WTC11 (cell line): ENCODE results near the gene ZNF574. TPM values are rescaled to one million over a fixed set of nuclear protein-coding genes. Genes with fewer than 3 reads are reported as not detected.

Experiments used
- ATAC-seq: fragments of 200-7000 bp; cut with Tn5 transposase; 2 replicates; pipeline ENCODE4 v1.10.0; 2021; ENCODE audit warnings: mild to moderate bottlenecking, moderate library complexity
- CTCF ChIA-PET: fragments of 300-600 bp; sonication (Branson Sonifier 250); formaldehyde crosslinking; loops from one replicate; lab custom pipeline; 2021; ENCODE audit warnings: antibody characterized with exemption; lab: Charles Lee
- POLR2A ChIA-PET: fragments of 350-600 bp; sonication (Branson Sonifier 250); formaldehyde crosslinking; loops from one replicate; lab custom pipeline; 2021; ENCODE audit warnings: antibody characterized with exemption; lab: Charles Lee
- DNase-seq: peaks from one replicate; pipeline ENCODE4 v3.0.0; 2021; ENCODE audit warnings: low spot score
- H3K27ac Mint-ChIP-seq: 2 replicates; pipeline ENCODE4 v1.8.0; 2021; ENCODE audit warnings: mixed read lengths
- H3K27me3 Mint-ChIP-seq: 2 replicates; pipeline ENCODE4 v1.8.0; 2021; ENCODE audit warnings: low read depth, mild to moderate bottlenecking, moderate library complexity, mixed read lengths
- H3K36me3 Mint-ChIP-seq: 2 replicates; pipeline ENCODE4 v1.8.0; 2021; ENCODE audit warnings: mixed read lengths
- H3K4me1 Mint-ChIP-seq: 2 replicates; pipeline ENCODE4 v1.8.0; 2022; ENCODE audit warnings: mixed read lengths
- H3K4me3 Mint-ChIP-seq: 2 replicates; pipeline ENCODE4 v1.8.0; 2021; ENCODE audit warnings: mild to moderate bottlenecking, moderate library complexity, mixed read lengths
- H3K9me3 Mint-ChIP-seq: 2 replicates; pipeline ENCODE4 v1.8.0; 2021; ENCODE audit warnings: mixed read lengths
- E2F4 ChIP-seq: sonication (generic); formaldehyde crosslinking; IDR thresholded peaks from 2 replicates; pipeline ENCODE4 v1.8.1; 2022; ENCODE audit warnings: low read depth, mild to moderate bottlenecking, moderate library complexity, missing genetic modification reagents, borderline replicate concordance
- FOXP1 ChIP-seq: sonication (generic); formaldehyde crosslinking; IDR thresholded peaks from 2 replicates; pipeline ENCODE4 v1.8.0; 2022; ENCODE audit warnings: missing genetic modification reagents, mild to moderate bottlenecking, moderate library complexity, borderline replicate concordance
- GTF2I ChIP-seq: fragments of 250-450 bp; sonication (Bioruptor Pico); conservative IDR thresholded peaks from 2 replicates; pipeline ENCODE4 v1.4.0; 2021; ENCODE audit warnings: mild to moderate bottlenecking
- IRF2 ChIP-seq: sonication (generic); formaldehyde crosslinking; IDR thresholded peaks from 2 replicates; pipeline ENCODE4 v1.8.0; 2022; ENCODE audit warnings: low read depth, missing genetic modification reagents, borderline replicate concordance
- MYBL2 ChIP-seq: sonication (generic); formaldehyde crosslinking; IDR thresholded peaks from 2 replicates; pipeline ENCODE4 v1.8.1; 2023; ENCODE audit warnings: mild to moderate bottlenecking, moderate library complexity, missing genetic modification reagents
- NR1H2 ChIP-seq: sonication (generic); formaldehyde crosslinking; IDR thresholded peaks from 2 replicates; pipeline ENCODE4 v1.9.0; 2021; ENCODE audit warnings: mild to moderate bottlenecking, moderate library complexity, missing genetic modification reagents
- OVOL2 ChIP-seq: fragments of 250-450 bp; sonication (Bioruptor Pico); IDR thresholded peaks from 2 replicates; pipeline ENCODE4 v1.9.0; 2021; ENCODE audit warnings: mild to moderate bottlenecking, borderline replicate concordance
- TP53 ChIP-seq: sonication (generic); formaldehyde crosslinking; IDR thresholded peaks from 2 replicates; pipeline ENCODE4 v1.8.1; 2023; ENCODE audit warnings: mild to moderate bottlenecking, missing genetic modification reagents
- ZNF317 ChIP-seq: sonication (generic); formaldehyde crosslinking; IDR thresholded peaks from 2 replicates; pipeline ENCODE4 v1.8.1; 2023; ENCODE audit warnings: low read depth, mild to moderate bottlenecking, moderate library complexity, missing genetic modification reagents, borderline replicate concordance
- ZNF423 ChIP-seq: fragments of 250-450 bp; sonication (Bioruptor Pico); IDR thresholded peaks from 2 replicates; pipeline ENCODE4 v2.1.2; 2022; ENCODE audit warnings: mild to moderate bottlenecking, moderate library complexity
- ZNF425 ChIP-seq: fragments of 250-450 bp; sonication (Bioruptor Pico); conservative IDR thresholded peaks from 2 replicates; pipeline ENCODE4 v1.9.0; 2021; ENCODE audit warnings: mild to moderate bottlenecking
- total RNA-seq: library from RNA; stranded (reverse); gene quantifications from 3 replicates; pipeline ENCODE4 v1.2.3, GENCODE V29; 2021
- TF ChIP-seq, protein P1 (sequence below): sonication (generic); formaldehyde crosslinking; IDR thresholded peaks from 2 replicates; pipeline ENCODE4 v1.8.1; 2022; ENCODE audit warnings: low read depth, missing genetic modification reagents, borderline replicate concordance
- TF ChIP-seq, protein P2 (sequence below): sonication (generic); formaldehyde crosslinking; IDR thresholded peaks from 2 replicates; pipeline ENCODE4 v1.8.1; 2023; ENCODE audit warnings: mild to moderate bottlenecking, missing genetic modification reagents

Gene ZNF574
- total RNA-seq, 1 experiment from 2014 or later: 30.6 TPM

DNA sequence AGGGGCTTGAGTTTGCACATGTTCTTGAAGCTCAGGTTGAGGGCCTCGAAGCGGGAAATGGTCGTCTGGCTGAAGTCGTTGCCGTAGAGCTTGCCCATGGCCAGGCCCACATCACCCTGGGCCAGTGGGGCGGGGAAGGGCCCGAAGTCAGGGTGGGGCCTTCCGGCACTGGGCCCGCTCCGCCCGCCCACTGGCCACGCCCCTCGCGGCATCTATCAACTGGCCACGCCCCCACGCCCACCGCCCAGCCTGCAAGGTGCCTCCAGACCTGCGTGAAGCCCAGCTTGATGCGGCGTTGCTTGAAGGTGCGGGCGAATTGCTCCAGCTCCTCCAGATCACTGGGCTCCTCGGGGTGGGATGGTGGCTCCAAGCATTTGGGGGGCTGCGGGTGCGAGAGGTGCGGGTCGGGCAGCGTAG lies 19.9 kb downstream of the ZNF574 start (continued):
- TF ChIP-seq NR1H2 (CRISPR knock-in tag): no peak
- TF ChIP-seq GTF2I: no peak
- TF ChIP-seq IRF2 (CRISPR knock-in tag): no peak
- TF ChIP-seq, protein P1, sequence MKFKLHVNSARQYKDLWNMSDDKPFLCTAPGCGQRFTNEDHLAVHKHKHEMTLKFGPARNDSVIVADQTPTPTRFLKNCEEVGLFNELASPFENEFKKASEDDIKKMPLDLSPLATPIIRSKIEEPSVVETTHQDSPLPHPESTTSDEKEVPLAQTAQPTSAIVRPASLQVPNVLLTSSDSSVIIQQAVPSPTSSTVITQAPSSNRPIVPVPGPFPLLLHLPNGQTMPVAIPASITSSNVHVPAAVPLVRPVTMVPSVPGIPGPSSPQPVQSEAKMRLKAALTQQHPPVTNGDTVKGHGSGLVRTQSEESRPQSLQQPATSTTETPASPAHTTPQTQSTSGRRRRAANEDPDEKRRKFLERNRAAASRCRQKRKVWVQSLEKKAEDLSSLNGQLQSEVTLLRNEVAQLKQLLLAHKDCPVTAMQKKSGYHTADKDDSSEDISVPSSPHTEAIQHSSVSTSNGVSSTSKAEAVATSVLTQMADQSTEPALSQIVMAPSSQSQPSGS (CRISPR knock-in tag): no peak
- no peak for TF ChIP-seq ZNF423 (CRISPR knock-in tag)
- peak; percentile 78; the same call in 1 of the 2 replicates for TF ChIP-seq FOXP1 (CRISPR knock-in tag)

- Mint-ChIP-seq H3K36me3 (no peaks in the 10 kb centered on the region), H3K27me3 (peaks cover 20% of the 10 kb centered on the region), H3K9me3 (no peaks in the 10 kb centered on the region), H3K4me3 (peak overlapping the region; percentile 65), H3K4me1 (peaks cover 15% of the 10 kb centered on the region), H3K27ac (no peak overlapping the region)
- DNase-seq (no peak), ATAC-seq (peak; percentile 9)
- ChIA-PET POLR2A (interaction anchor here (0.9 kb wide), 1 partner anchor 20 kb away, joined by 4 read pairs; the partner anchor contains the start of gene ZNF574), CTCF (interaction anchor here (0.7 to 1.9 kb wide), 18 partner anchors 11 to 334 kb away, joined by 3 to 13 read pairs (median 4); partner anchors contain the start of gene RABAC1)
- no peak for TF ChIP-seq ZNF425 (CRISPR knock-in tag)
These were observed 20.4 kb downstream of the ZNF574 start for GRCh38 chr19:42096255-42096837.

GRCh38 chr19:42097461-42097860 lies 21.5 kb downstream of the ZNF574 start:
- no peak overlapping the region for H3K27ac Mint-ChIP-seq
- H3K4me1 Mint-ChIP-seq: peaks cover 13% of the 10 kb centered on the region
- no peaks in the 10 kb centered on the region for H3K9me3 Mint-ChIP-seq
- DNase-seq (no peak), ATAC-seq (no peak)
- H3K36me3 Mint-ChIP-seq: no peaks in the 10 kb centered on the region
- no peak overlapping the region for H3K4me3 Mint-ChIP-seq
- peaks cover 20% of the 10 kb centered on the region for H3K27me3 Mint-ChIP-seq
- POLR2A ChIA-PET: interaction anchor here (0.7 kb wide), 1 partner anchor 21 kb away, joined by 7 read pairs; no protein-coding TSS in a partner anchor
- CTCF ChIA-PET: interaction anchor here (0.7 to 0.8 kb wide), 3 partner anchors 16 to 203 kb away, joined by 3 to 5 read pairs (median 5); no protein-coding TSS in a partner anchor
- TF ChIP-seq, protein P2, sequence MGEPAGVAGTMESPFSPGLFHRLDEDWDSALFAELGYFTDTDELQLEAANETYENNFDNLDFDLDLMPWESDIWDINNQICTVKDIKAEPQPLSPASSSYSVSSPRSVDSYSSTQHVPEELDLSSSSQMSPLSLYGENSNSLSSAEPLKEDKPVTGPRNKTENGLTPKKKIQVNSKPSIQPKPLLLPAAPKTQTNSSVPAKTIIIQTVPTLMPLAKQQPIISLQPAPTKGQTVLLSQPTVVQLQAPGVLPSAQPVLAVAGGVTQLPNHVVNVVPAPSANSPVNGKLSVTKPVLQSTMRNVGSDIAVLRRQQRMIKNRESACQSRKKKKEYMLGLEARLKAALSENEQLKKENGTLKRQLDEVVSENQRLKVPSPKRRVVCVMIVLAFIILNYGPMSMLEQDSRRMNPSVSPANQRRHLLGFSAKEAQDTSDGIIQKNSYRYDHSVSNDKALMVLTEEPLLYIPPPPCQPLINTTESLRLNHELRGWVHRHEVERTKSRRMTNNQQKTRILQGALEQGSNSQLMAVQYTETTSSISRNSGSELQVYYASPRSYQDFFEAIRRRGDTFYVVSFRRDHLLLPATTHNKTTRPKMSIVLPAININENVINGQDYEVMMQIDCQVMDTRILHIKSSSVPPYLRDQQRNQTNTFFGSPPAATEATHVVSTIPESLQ: no peak
- TF ChIP-seq OVOL2 (CRISPR knock-in tag) (no peak), E2F4 (CRISPR knock-in tag) (no peak), MYBL2 (CRISPR knock-in tag) (no peak), ZNF317 (no peak), TP53 (CRISPR knock-in tag) (no peak)
- TF ChIP-seq, all 79 proteins: peak for 0
